HepG2 (cell line): ENCODE results near the gene RALBP1. TPM values are rescaled to one million over a fixed set of nuclear protein-coding genes. Genes with fewer than 3 reads are reported as not detected.
A peak's percentile ranks its signal among the peaks of the same experiment; 100 is the strongest.

Experiments
- CBFB ChIP-seq: sonication (generic); formaldehyde crosslinking; IDR thresholded peaks from 2 replicates; pipeline ENCODE4 v1.4.0; 2020; ENCODE audit warnings: missing genetic modification reagents
- IKZF1 ChIP-seq: fragments of 450-650 bp; IDR thresholded peaks from 2 replicates; pipeline ENCODE4 v1.7.1; 2016
- MED8 ChIP-seq: sonication (generic); formaldehyde crosslinking; IDR thresholded peaks from 2 replicates; pipeline ENCODE4 v1.8.1; 2023; ENCODE audit warnings: mild to moderate bottlenecking, missing genetic modification reagents; ENCODE audit not compliant: insufficient replicate concordance
- TEAD3 ChIP-seq: optimal IDR thresholded peaks from 2 replicates; pipeline ENCODE3; 2016; ENCODE audit warnings: borderline replicate concordance
- ZEB1 ChIP-seq: IDR thresholded peaks from 2 replicates; pipeline ENCODE4 v1.6.1; 2012; ENCODE audit warnings: mild to moderate bottlenecking, low read depth, inconsistent platforms; ENCODE audit not compliant: insufficient replicate concordance
- ZNF33B ChIP-seq: sonication (generic); formaldehyde crosslinking; IDR thresholded peaks from 2 replicates; pipeline ENCODE4 v1.5.1; 2020; ENCODE audit warnings: mild to moderate bottlenecking, missing genetic modification reagents
- ZNF549 ChIP-seq: sonication (generic); formaldehyde crosslinking; IDR thresholded peaks from 2 replicates; pipeline ENCODE4 v1.5.0; 2020; ENCODE audit warnings: missing genetic modification reagents
- ZNF552 ChIP-seq: sonication (generic); formaldehyde crosslinking; IDR thresholded peaks from 2 replicates; pipeline ENCODE4 v1.9.0; 2022; ENCODE audit warnings: missing genetic modification reagents, mild to moderate bottlenecking, borderline replicate concordance
- ZNF569 ChIP-seq: sonication (generic); formaldehyde crosslinking; IDR thresholded peaks from 2 replicates; pipeline ENCODE4 v1.5.0; 2020; ENCODE audit warnings: mild to moderate bottlenecking, missing genetic modification reagents, moderate library complexity, borderline replicate concordance
- polyA plus RNA-seq, 8 experiments: library from polyadenylated mRNA; depleted of rRNA in 3 of 8; stranded (reverse) in 7 of 8; unstranded in 1 of 8; fragments of >200 nt; fragmentation: Illumina TruSeq in 4 of 8; extraction: Trizol in 4 of 8; gene quantifications; 2 replicates each; pipeline versions ENCODE4 v1.2.1 to v1.2.3, GENCODE V29; 2011 to 2016; ENCODE audit warnings: low read depth in 4 of 8, missing spikeins in 1 of 8, mixed read lengths in 1 of 8; ENCODE audit not compliant: insufficient read depth in 1 of 8
- total RNA-seq, 5 experiments: library from RNA; depleted of rRNA; stranded (reverse); fragments of >200 nt; fragmentation: Illumina TruSeq; extraction: Trizol; gene quantifications; 2 replicates each; pipeline ENCODE4 v1.2.3, GENCODE V29; 2016; ENCODE audit warnings: low read depth in 1 of 5
- TF ChIP-seq, protein P1 (sequence below): sonication (generic); formaldehyde crosslinking; IDR thresholded peaks from 2 replicates; pipeline ENCODE4 v1.8.0; 2022; ENCODE audit warnings: mild to moderate bottlenecking, missing genetic modification reagents, borderline replicate concordance
- TF ChIP-seq, protein P2 (sequence below): sonication (generic); formaldehyde crosslinking; IDR thresholded peaks from 2 replicates; pipeline ENCODE4 v1.4.0; 2020; ENCODE audit warnings: missing genetic modification reagents, borderline replicate concordance
- TF ChIP-seq, protein P3 (sequence below): sonication (generic); formaldehyde crosslinking; IDR thresholded peaks from 2 replicates; pipeline ENCODE4 v1.4.0; 2020; ENCODE audit warnings: mild to moderate bottlenecking, missing genetic modification reagents
- TF ChIP-seq, protein P4 (sequence below): sonication (generic); formaldehyde crosslinking; IDR thresholded peaks from 2 replicates; pipeline ENCODE4 v1.8.1; 2023; ENCODE audit warnings: mild to moderate bottlenecking, moderate library complexity, missing genetic modification reagents
- TF ChIP-seq, protein P5 (sequence below): sonication (generic); IDR thresholded peaks from 2 replicates; pipeline ENCODE4 v1.6.1; 2016; ENCODE audit warnings: low read depth, borderline replicate concordance
- TF ChIP-seq, protein P6 (sequence below), 2 experiments: sonication (generic) in 1 of 2; formaldehyde crosslinking in 1 of 2; IDR thresholded peaks; 2 replicates each; pipeline versions ENCODE4 v1.6.1 to v1.9.0; 2014 to 2022; ENCODE audit warnings: antibody characterized with exemption in 1 of 2, borderline replicate concordance in 1 of 2, inconsistent platforms in 1 of 2, low read depth in 1 of 2, missing genetic modification reagents in 1 of 2

Gene RALBP1
- total and polyA plus RNA-seq, 2 of the 13 experiments (the other 11 are each of a cell fraction or from before 2014, with no cell fraction given) = 24.5 to 33.1 TPM

DNA sequence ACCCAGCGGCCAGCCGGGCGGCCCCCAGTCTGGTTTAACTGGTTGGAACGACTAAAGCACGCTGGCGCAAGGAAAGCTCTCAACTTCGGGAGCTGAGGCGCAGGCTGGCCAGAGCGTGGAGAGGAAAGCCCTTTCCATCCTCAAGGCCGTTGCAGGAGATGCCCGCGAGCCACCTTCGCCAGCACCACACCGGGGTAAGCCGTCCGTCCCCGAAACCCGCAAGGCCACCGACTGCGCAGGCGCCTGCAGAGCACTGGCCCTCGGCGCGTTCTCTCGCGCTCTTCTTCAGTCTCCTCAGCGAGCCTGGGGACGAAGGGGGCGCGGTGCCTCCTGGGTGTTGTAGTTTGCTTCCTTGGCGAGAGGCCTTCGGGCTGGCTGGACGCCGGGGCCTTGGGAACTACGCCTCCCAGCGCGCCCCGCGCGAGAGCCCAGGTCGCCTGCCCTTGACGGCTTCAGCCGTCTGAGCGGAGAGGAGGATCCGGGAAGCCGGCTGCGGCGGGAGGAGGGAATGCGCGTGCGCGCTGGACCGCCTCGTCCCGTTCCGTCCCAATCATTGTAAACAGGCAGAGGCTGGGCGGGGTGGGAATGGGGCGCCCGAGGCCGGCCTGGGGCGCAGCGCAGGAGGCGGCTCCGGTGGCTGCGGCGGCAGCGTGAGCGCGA is at the start of gene RALBP1 (continued):
- TF ChIP-seq, protein P1, sequence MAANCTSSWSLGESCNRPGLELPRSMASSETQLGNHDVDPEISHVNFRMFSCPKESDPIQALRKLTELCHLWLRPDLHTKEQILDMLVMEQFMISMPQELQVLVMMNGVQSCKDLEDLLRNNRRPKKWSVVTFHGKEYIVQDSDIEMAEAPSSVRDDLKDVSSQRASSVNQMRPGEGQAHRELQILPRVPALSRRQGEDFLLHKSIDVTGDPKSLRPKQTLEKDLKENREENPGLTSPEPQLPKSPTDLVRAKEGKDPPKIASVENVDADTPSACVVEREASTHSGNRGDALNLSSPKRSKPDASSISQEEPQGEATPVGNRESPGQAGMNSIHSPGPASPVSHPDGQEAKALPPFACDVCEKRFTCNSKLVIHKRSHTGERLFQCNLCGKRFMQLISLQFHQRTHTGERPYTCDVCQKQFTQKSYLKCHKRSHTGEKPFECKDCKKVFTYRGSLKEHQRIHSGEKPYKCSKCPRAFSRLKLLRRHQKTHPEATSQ (CRISPR knock-in tag) = 0 out of 2 replicates have a peak, but pooled peaks have one; percentile 79
- TF ChIP-seq CBFB (CRISPR knock-in tag) (peak; percentile 79; the same call in 1 of the 2 replicates), MED8 (CRISPR knock-in tag) (peak; percentile 19), ZNF549 (no peak), ZEB1 (peak; percentile 64), IKZF1 (no peak), ZNF569 (CRISPR knock-in tag) (no peak), ZNF552 (peak; percentile 91), TEAD3 (CRISPR knock-in tag) (peak; percentile 19), ZNF33B (CRISPR knock-in tag) (no peak)
- TF ChIP-seq, protein P2, sequence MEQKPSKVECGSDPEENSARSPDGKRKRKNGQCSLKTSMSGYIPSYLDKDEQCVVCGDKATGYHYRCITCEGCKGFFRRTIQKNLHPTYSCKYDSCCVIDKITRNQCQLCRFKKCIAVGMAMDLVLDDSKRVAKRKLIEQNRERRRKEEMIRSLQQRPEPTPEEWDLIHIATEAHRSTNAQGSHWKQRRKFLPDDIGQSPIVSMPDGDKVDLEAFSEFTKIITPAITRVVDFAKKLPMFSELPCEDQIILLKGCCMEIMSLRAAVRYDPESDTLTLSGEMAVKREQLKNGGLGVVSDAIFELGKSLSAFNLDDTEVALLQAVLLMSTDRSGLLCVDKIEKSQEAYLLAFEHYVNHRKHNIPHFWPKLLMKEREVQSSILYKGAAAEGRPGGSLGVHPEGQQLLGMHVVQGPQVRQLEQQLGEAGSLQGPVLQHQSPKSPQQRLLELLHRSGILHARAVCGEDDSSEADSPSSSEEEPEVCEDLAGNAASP (CRISPR knock-in tag) = 0 out of 2 replicates have a peak, but pooled peaks have one; percentile 10
- TF ChIP-seq, protein P3, sequence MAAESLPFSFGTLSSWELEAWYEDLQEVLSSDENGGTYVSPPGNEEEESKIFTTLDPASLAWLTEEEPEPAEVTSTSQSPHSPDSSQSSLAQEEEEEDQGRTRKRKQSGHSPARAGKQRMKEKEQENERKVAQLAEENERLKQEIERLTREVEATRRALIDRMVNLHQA (CRISPR knock-in tag) = no peak
- TF ChIP-seq, protein P4, sequence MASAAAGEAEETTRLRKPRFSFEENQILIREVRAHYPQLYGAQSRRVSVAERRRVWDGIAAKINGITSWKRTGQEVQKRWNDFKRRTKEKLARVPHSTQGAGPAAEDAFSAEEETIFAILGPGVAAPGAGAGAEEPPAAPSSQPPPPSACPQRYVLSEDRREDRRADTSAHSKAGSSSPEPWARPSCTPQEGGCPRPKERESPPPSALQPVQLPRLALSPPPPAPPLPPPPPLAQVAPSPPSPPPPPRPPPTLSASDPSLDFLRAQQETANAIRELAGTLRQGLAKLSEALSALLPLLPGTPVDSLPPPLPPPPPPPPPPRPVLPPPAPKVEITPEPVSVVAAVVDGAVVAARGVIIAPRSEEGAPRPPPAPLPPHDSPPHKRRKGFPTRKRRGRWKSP (CRISPR knock-in tag) = peak; percentile 54; the same call in 1 of the 2 replicates
- TF ChIP-seq, protein P5, sequence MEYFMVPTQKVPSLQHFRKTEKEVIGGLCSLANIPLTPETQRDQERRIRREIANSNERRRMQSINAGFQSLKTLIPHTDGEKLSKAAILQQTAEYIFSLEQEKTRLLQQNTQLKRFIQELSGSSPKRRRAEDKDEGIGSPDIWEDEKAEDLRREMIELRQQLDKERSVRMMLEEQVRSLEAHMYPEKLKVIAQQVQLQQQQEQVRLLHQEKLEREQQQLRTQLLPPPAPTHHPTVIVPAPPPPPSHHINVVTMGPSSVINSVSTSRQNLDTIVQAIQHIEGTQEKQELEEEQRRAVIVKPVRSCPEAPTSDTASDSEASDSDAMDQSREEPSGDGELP = peak; percentile 47; the same call in 1 of the 2 replicates
- TF ChIP-seq, protein P6, sequence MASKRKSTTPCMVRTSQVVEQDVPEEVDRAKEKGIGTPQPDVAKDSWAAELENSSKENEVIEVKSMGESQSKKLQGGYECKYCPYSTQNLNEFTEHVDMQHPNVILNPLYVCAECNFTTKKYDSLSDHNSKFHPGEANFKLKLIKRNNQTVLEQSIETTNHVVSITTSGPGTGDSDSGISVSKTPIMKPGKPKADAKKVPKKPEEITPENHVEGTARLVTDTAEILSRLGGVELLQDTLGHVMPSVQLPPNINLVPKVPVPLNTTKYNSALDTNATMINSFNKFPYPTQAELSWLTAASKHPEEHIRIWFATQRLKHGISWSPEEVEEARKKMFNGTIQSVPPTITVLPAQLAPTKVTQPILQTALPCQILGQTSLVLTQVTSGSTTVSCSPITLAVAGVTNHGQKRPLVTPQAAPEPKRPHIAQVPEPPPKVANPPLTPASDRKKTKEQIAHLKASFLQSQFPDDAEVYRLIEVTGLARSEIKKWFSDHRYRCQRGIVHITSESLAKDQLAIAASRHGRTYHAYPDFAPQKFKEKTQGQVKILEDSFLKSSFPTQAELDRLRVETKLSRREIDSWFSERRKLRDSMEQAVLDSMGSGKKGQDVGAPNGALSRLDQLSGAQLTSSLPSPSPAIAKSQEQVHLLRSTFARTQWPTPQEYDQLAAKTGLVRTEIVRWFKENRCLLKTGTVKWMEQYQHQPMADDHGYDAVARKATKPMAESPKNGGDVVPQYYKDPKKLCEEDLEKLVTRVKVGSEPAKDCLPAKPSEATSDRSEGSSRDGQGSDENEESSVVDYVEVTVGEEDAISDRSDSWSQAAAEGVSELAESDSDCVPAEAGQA (IDR thresholded peaks at IDR 0.05; ENCODE audit: low read depth) = peak; percentile 37; the same call in 1 of the 2 replicates
- TF ChIP-seq, protein P6 (CRISPR knock-in tag; IDR thresholded peaks at IDR 0.05; ENCODE audit: borderline replicate concordance) = 0 out of 2 replicates have a peak, but pooled peaks have one; percentile 20
